Heart left ventricle (tissue), 16 donors: Measurements from ENCODE around the gene ETV6. TPM values are rescaled to one million over a fixed set of nuclear protein-coding genes. Genes with fewer than 3 reads are reported as not detected.

Experiments
- ATAC-seq, 4 donors: fragments of 200-7000 bp; cut with Tn5 transposase; one replicate each; pipeline ENCODE4 v1.9.1; 2020 to 2022; ENCODE audit warnings: moderate library complexity in 4 of 4, mild to moderate bottlenecking in 3 of 4, moderate number of reproducible peaks in 1 of 4
- DNase-seq, 5 donors: peaks; one replicate each; pipeline ENCODE4 v3.0.0-alpha.2; 2020
- H3K27ac ChIP-seq, 12 donors: fragments of 200-600 bp; sonication (generic) in 4 of 12; one replicate each; pipeline versions ENCODE4 v1.5.0 to v1.8.0; 2016 to 2022; ENCODE audit warnings: mild to moderate bottlenecking in 2 of 12
- H3K27me3 ChIP-seq, 9 donors: fragments of 200-600 bp; sonication (generic) in 2 of 9; one replicate each; pipeline versions ENCODE4 v1.5.1 to v1.8.0; 2016 to 2022; ENCODE audit warnings: mild to moderate bottlenecking in 3 of 9
- H3K36me3 ChIP-seq, 9 donors: fragments of 200-600 bp; sonication (generic) in 2 of 9; one replicate each; pipeline versions ENCODE4 v1.5.0 to v1.8.0; 2018 to 2022; ENCODE audit warnings: mild to moderate bottlenecking in 2 of 9
- H3K4me1 ChIP-seq, 12 donors: fragments of 200-600 bp; sonication (generic) in 4 of 12; one replicate each; pipeline versions ENCODE4 v1.5.0 to v1.8.0; 2016 to 2022; ENCODE audit warnings: mild to moderate bottlenecking in 3 of 12
- H3K4me3 ChIP-seq, 12 donors: fragments of 200-600 bp; sonication (generic) in 4 of 12; one replicate each; pipeline versions ENCODE4 v1.5.0 to v1.8.0; 2017 to 2022; ENCODE audit warnings: mild to moderate bottlenecking in 9 of 12, moderate library complexity in 4 of 12
- H3K9me3 ChIP-seq, 12 donors: fragments of 200-600 bp; sonication (generic) in 4 of 12; one replicate each; pipeline versions ENCODE4 v1.5.0 to v1.8.0; 2016 to 2022; ENCODE audit warnings: mild to moderate bottlenecking in 1 of 12
- CTCF ChIP-seq, 12 donors: fragments of 200-600 bp; sonication (generic) in 4 of 12; IDR thresholded peaks; one replicate each; pipeline versions ENCODE4 v1.5.0 to v1.8.0; 2018 to 2022; ENCODE audit warnings: antibody characterized with exemption in 12 of 12, mild to moderate bottlenecking in 5 of 12
- POLR2A ChIP-seq, 2 donors: fragments of 450-650 bp; IDR thresholded peaks; one replicate each; pipeline ENCODE4 v1.6.1; 2017; ENCODE audit warnings: antibody characterized with exemption in 2 of 2, mild to moderate bottlenecking in 2 of 2, moderate library complexity in 2 of 2
- WGBS, 4 donors: extraction: QIAGEN DNeasy Blood & Tissue Kit in 2 of 4; methylation state at CpG; one replicate each; pipeline versions ENCODE4 v1.1.5 to v1.1.7; 2013 to 2018; 5-methylcytosine and 5-hydroxymethylcytosine counted together
- intact Hi-C, 10 donors: fragments of 100-400 bp; cut with DNase I; formaldehyde crosslinking; loops; one replicate each; pipeline versions ENCODE4 v1.11.1 to v1.14.2; 2022
- polyA plus RNA-seq, 2 donors: library from polyadenylated mRNA; stranded (reverse); fragments of 200-250 nt; gene quantifications; one replicate each; pipeline ENCODE4 v1.2.3, GENCODE V29; 2013
- total RNA-seq, 9 donors: library from RNA; depleted of rRNA in 2 of 9; stranded (reverse); fragments of >200 nt in 2 of 9; fragmentation: NEBNext Ultra II Directional in 3 of 9; extraction: Animal tissue kit (Norgen Biotek cat#: 25700) in 3 of 9; gene quantifications; one replicate each; pipeline versions ENCODE4 v1.1.0 to v1.2.4, GENCODE V29; 2016 to 2023
- donor health status: ischemic (EF 13 %, LVEDD 7.1; RV severe dilation, severe dysfunction).
- donor health status: healthy with polysubstance abuse.
- donor health status: DM: no; HTN: yes; CAD: no.
- donor health status: DM: no; HTN: no; CAD: no.
- donor health status: ischemic (EF 25% LVEDD 6.9; RV normal size, moderate dysfunction).
- donor health status: ischemic (EF 25% LVEDD 5.7; RV mildly dilated, moderate dysfunction).
- donor health status: healthy.
- donor health status: DM: yes; HTN: yes; CAD: no.
- donor health status: ischemic (EF 35%, LVEDD 5.7; RV mildly dilated, moderate dysfunction).
- donor health status: nonischemic (EF 11% LVEDD 7.7; RV severe dilation, severe dysfunction).
- donor health status: DM: yes; HTN: yes; CAD: no.
- donor health status: PGD.
- donor health status: ischemic (EF 29% LVEDD 5.4; RV normal size, mild dysfunction).
- donor health status: nonischemic (EF 23%, LVEDD 6.1; RV moderate dilation, normal function).

The ETV6 gene
- total and polyA plus RNA-seq, 11 donors: 3.9 to 37.3 (median 12.4) TPM

- Histone ChIP-seq H3K27me3 (no peaks in the 10 kb centered on the region), H3K4me3 (no peak overlapping the region), H3K36me3 (no peaks in the 10 kb centered on the region), H3K4me1 (peaks cover 0 to 63% (median 7%) of the 10 kb centered on the region in 12 donors), H3K9me3 (no peaks in the 10 kb centered on the region), H3K27ac (peak overlapping the region in 1 of 12 donors; percentile 43)
- intact Hi-C loops: no loop called here
- DNase-seq (no peak), ATAC-seq (no peak)
- no peak for TF ChIP-seq POLR2A (IDR thresholded peaks at IDR 0.05)
- TF ChIP-seq CTCF (IDR thresholded peaks at IDR 0.05): no peak
- 61 to 74% (median 68%) methylated on average over 3 of the region's 3 CpGs for WGBS, 4 donors
These were observed 82.0 kb downstream of the ETV6 start for GRCh38 chr12:11731455-11731854.

- peaks cover 0 to 57% (median 6%) of the 10 kb centered on the region in 12 donors for H3K4me1 ChIP-seq
These were observed 82.5 kb downstream of the ETV6 start for GRCh38 chr12:11732023-11732422.

GRCh38 chr12:11732715-11733114 lies 83.2 kb downstream of the ETV6 start:
- no peaks in the 10 kb centered on the region for H3K27me3 ChIP-seq
- no peak for ATAC-seq
- H3K27ac ChIP-seq: peak overlapping the region in 1 of 12 donors; percentile 43
- no peak overlapping the region for H3K4me3 ChIP-seq
- WGBS, 4 donors: 90 to 99% (median 96%) methylated on average over 2 of the region's 2 CpGs
- no peaks in the 10 kb centered on the region for H3K9me3 ChIP-seq
- TF ChIP-seq POLR2A (IDR thresholded peaks at IDR 0.05) (no peak), CTCF (IDR thresholded peaks at IDR 0.05) (no peak)
- no peak for DNase-seq
- H3K36me3 ChIP-seq: no peaks in the 10 kb centered on the region
- peaks cover 0 to 57% (median 5%) of the 10 kb centered on the region in 12 donors for H3K4me1 ChIP-seq
- intact Hi-C loops: no loop called here

More at GRCh38 chr12:11732023-11732422, 82.5 kb downstream of the ETV6 start:
- 91 to 97% (median 92%) methylated on average over 5 of the region's 5 CpGs for WGBS, 4 donors
- TF ChIP-seq POLR2A (IDR thresholded peaks at IDR 0.05) (no peak), CTCF (IDR thresholded peaks at IDR 0.05) (no peak)
- Histone ChIP-seq H3K36me3 (no peaks in the 10 kb centered on the region), H3K9me3 (no peaks in the 10 kb centered on the region), H3K27ac (peak overlapping the region in 1 of 12 donors; percentile 43), H3K4me3 (no peak overlapping the region), H3K27me3 (no peaks in the 10 kb centered on the region)
- intact Hi-C loops: no loop called here
- DNase-seq (no peak), ATAC-seq (no peak)

- WGBS, 4 donors: 70 to 79% (median 77%) methylated on average over 5 of the region's 5 CpGs
- no peak for DNase-seq
- Histone ChIP-seq H3K27ac (no peak overlapping the region), H3K4me3 (no peak overlapping the region), H3K9me3 (no peaks in the 10 kb centered on the region), H3K27me3 (no peaks in the 10 kb centered on the region), H3K4me1 (peaks cover 0 to 57% (median 9%) of the 10 kb centered on the region in 12 donors), H3K36me3 (no peaks in the 10 kb centered on the region)
- no peak for TF ChIP-seq POLR2A (IDR thresholded peaks at IDR 0.05)
- TF ChIP-seq CTCF (IDR thresholded peaks at IDR 0.05): no peak
- no peak for ATAC-seq
- intact Hi-C loops: no loop called here
These were observed 85.2 kb downstream of the ETV6 start for GRCh38 chr12:11734580-11735180.
